LNCAP (cell line): Measurements from ENCODE around the gene SECTM1.

Source experiments
- TF ChIP-seq, protein P1 (sequence below): fragments of 450-650 bp; IDR thresholded peaks from 2 replicates; pipeline ENCODE4 v1.5.1; 2017; ENCODE audit warnings: mild to moderate bottlenecking

Gene SECTM1

DNA sequence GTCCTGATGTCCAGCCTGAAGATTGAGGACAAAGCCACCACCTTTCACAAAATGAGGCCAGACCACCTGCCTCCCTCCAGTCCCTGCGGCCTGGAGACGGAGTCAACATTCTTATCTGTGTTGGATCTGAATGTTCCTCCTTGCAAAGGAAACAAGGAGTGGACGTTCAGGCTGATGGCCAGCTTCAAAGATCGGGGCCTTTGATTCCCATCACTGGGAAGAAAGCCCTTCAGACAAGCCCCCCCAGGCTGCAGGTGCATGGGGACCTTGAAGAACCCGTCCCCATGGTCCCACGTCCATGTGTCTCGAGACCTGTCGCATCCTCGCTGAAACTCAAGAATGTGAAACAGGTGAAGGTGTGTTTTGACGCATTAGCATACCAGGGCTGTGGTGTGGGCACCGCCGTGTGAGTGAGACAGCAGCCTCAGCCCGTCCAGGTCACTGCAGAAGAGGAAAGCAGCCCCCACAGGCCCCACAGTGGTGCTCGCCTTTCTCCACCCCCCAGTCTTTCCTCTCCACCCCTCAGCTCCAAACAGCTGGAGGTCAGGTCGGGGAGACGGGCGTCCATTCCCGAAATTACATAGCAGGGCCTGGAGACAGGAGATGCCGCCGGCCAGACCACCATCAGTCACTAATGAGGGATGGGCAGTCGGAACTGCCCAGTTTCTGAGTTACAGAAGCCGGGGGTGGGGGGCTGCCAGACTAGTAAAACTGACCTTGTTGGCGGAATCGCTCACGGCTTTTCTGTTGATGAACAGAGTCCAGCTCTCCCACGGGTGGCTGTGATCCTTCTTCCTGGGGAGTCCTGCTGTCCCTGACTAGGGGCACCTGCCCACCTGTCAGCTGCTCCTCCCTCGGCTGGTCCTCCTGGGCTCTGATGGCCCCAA lies 59.2 kb downstream of the SECTM1 start:
- TF ChIP-seq, protein P1, sequence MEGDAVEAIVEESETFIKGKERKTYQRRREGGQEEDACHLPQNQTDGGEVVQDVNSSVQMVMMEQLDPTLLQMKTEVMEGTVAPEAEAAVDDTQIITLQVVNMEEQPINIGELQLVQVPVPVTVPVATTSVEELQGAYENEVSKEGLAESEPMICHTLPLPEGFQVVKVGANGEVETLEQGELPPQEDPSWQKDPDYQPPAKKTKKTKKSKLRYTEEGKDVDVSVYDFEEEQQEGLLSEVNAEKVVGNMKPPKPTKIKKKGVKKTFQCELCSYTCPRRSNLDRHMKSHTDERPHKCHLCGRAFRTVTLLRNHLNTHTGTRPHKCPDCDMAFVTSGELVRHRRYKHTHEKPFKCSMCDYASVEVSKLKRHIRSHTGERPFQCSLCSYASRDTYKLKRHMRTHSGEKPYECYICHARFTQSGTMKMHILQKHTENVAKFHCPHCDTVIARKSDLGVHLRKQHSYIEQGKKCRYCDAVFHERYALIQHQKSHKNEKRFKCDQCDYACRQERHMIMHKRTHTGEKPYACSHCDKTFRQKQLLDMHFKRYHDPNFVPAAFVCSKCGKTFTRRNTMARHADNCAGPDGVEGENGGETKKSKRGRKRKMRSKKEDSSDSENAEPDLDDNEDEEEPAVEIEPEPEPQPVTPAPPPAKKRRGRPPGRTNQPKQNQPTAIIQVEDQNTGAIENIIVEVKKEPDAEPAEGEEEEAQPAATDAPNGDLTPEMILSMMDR: no peak

- TF ChIP-seq, protein P1: no peak
Measured at GRCh38 chr17:82273327-82274133, 60.0 kb downstream of the SECTM1 start, which contains the start of gene CSNK1D. CSNK1D (minus strand) TSS chr17:82273700; CDS start chr17:82273381, 319 bp downstream.

GRCh38 chr17:82272495-82273326 lies 60.9 kb downstream of the SECTM1 start:
- TF ChIP-seq, protein P1: no peak

DNA sequence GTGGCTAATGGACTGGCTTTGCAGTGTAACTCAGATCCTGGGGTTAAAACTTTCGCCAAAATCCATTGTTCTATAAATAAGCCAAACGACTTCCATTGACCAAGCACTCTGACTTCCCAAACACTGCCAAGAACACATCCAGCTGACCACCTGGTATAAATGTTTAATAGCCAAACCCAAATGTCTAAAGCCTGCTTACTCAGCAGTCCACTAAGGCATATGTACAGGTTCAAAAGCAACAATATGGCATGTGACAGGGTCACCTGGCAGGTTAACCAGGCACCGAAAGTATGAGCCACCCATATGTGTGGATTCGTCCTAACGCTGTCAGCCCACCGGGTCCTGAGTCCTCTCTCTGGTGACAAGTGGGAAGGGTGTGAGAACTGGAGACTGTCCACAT lies 62.2 kb downstream of the SECTM1 start:
- TF ChIP-seq, protein P1: no peak
